ENCODE data around the gene UVRAG.

- no peak for TF ChIP-seq CTCF (IDR thresholded peaks at IDR 0.05; ENCODE audit: insufficient read depth, low read length, poor library complexity, severe bottlenecking)
- TF ChIP-seq EZH2phosphoT487 (conservative IDR thresholded peaks at IDR 0.05; ENCODE audit: low read length): no peak
Observed at GRCh38 chr11:76167590-76167989, 352.6 kb downstream of the UVRAG start.
